Parathyroid adenoma (tissue), 2 donors: ENCODE data around the gene GEMIN4.
A peak's percentile ranks its signal among the peaks of the same experiment; 100 is the strongest.

Experiments used
- H2AFZ ChIP-seq: fragments of 300-600 bp; sonication (generic); one replicate; pipeline ENCODE4 v1.7.0; 2017; ENCODE audit warnings: antibody characterized with exemption, mild to moderate bottlenecking
- H3K27ac ChIP-seq: fragments of 300-600 bp; sonication (generic); one replicate; pipeline ENCODE4 v1.7.0; 2017
- H3K27me3 ChIP-seq: fragments of 300-600 bp; sonication (generic); one replicate; pipeline ENCODE4 v1.7.0; 2017; ENCODE audit warnings: low read length; ENCODE audit not compliant: control insufficient read depth, insufficient read depth
- H3K36me3 ChIP-seq: fragments of 300-600 bp; sonication (generic); one replicate; pipeline ENCODE4 v1.7.0; 2017; ENCODE audit warnings: low read length; ENCODE audit not compliant: control insufficient read depth, insufficient read depth
- H3K4me1 ChIP-seq: fragments of 300-600 bp; sonication (generic); one replicate; pipeline ENCODE4 v1.7.0; 2017; ENCODE audit warnings: control low read depth
- H3K4me2 ChIP-seq: fragments of 300-600 bp; sonication (generic); one replicate; pipeline ENCODE4 v1.7.0; 2017; ENCODE audit warnings: low read length
- H3K4me3 ChIP-seq: fragments of 300-600 bp; sonication (generic); one replicate; pipeline ENCODE4 v1.7.0; 2017; ENCODE audit warnings: low read depth, low read length
- H3K79me2 ChIP-seq: fragments of 300-600 bp; sonication (generic); one replicate; pipeline ENCODE4 v1.7.0; 2017; ENCODE audit warnings: control low read depth
- H3K9ac ChIP-seq: fragments of 300-600 bp; sonication (generic); one replicate; pipeline ENCODE4 v1.7.0; 2017; ENCODE audit warnings: mild to moderate bottlenecking
- H3K9me3 ChIP-seq: fragments of 300-600 bp; sonication (generic); one replicate; pipeline ENCODE4 v1.7.0; 2017; ENCODE audit warnings: low read length; ENCODE audit not compliant: control insufficient read depth
- CTCF ChIP-seq: fragments of 300-600 bp; sonication (generic); IDR thresholded peaks from one replicate; pipeline ENCODE4 v1.7.0; 2017; ENCODE audit warnings: antibody characterized with exemption, mild to moderate bottlenecking
- donor health status: primary hyperparathyroidism.

The GEMIN4 gene

GRCh38 chr17:781805-782731, 30.0 kb upstream of the GEMIN4 start, which contains the start of the genes GLOD4 and MRM3:
GLOD4 (minus strand) TSS chr17:782280; CDS start chr17:782255, 25 bp downstream.
MRM3 (plus strand) TSS chr17:782353; CDS start chr17:782379, 26 bp downstream.
- Histone ChIP-seq H3K4me2 (peak within 1 kb of the TSS; percentile 91), H3K9me3 (no peaks in the 10 kb centered on the region), H3K4me3 (peak within 1 kb of the TSS; percentile 75), H3K79me2 (peaks cover 14% of the 10 kb centered on the region), H3K27ac (peak within 1 kb of the TSS; percentile 53), H3K9ac (peak within 1 kb of the TSS; percentile 17), H3K4me1 (peaks cover 6% of the 10 kb centered on the region), H3K36me3 (no peaks in the 10 kb centered on the region), H2AFZ (peak within 1 kb of the TSS; percentile 83), H3K27me3 (no peaks in the 10 kb centered on the region)
- TF ChIP-seq CTCF = peak; percentile 22

GRCh38 chr17:778096-778495, 26.0 kb upstream of the GEMIN4 start:
- no peak for TF ChIP-seq CTCF
- Histone ChIP-seq H3K27me3 (no peaks in the 10 kb centered on the region), H3K4me2 (no peak overlapping the region), H3K4me3 (no peak overlapping the region), H3K36me3 (no peaks in the 10 kb centered on the region), H3K79me2 (peaks cover 11% of the 10 kb centered on the region), H3K27ac (no peak overlapping the region), H3K9ac (no peak overlapping the region), H2AFZ (no peak overlapping the region), H3K4me1 (peaks cover 6% of the 10 kb centered on the region), H3K9me3 (no peaks in the 10 kb centered on the region)

- no peaks in the 10 kb centered on the region for H3K79me2 ChIP-seq
- H3K4me3 ChIP-seq = no peak overlapping the region
- H3K27me3 ChIP-seq = no peaks in the 10 kb centered on the region
- H3K9ac ChIP-seq = no peak overlapping the region
- TF ChIP-seq CTCF = no peak
- no peak overlapping the region for H2AFZ ChIP-seq
- no peaks in the 10 kb centered on the region for H3K4me1 ChIP-seq
- no peak overlapping the region for H3K27ac ChIP-seq
- no peaks in the 10 kb centered on the region for H3K9me3 ChIP-seq
- H3K4me2 ChIP-seq = no peak overlapping the region
- no peaks in the 10 kb centered on the region for H3K36me3 ChIP-seq
These were observed 22.2 kb upstream of the GEMIN4 start for GRCh38 chr17:774313-774584.

- Histone ChIP-seq H3K36me3 (no peaks in the 10 kb centered on the region), H3K9ac (no peak overlapping the region), H3K27me3 (no peaks in the 10 kb centered on the region), H3K4me2 (no peak overlapping the region), H3K4me3 (no peak overlapping the region), H3K4me1 (no peaks in the 10 kb centered on the region), H3K27ac (no peak overlapping the region), H3K79me2 (no peaks in the 10 kb centered on the region), H3K9me3 (no peaks in the 10 kb centered on the region), H2AFZ (no peak overlapping the region)
- no peak for TF ChIP-seq CTCF
These were observed 21.6 kb upstream of the GEMIN4 start for GRCh38 chr17:773467-774312.
